ENCODE results near the gene NFKBIB. TPM values are rescaled to one million over a fixed set of nuclear protein-coding genes. Genes with fewer than 3 reads are reported as not detected.

The NFKBIB gene
- total RNA-seq, 4 donors from 2014 or later = 6.2 to 53.9 (median 29.4) TPM

GRCh38 chr19:38915329-38916321 is 15.9 kb downstream of the NFKBIB start:
- Histone ChIP-seq H3K27me3 (peaks cover 17% of the 10 kb centered on the region), H3K27ac (no peak overlapping the region), H3K36me3 (no peaks in the 10 kb centered on the region), H3K4me1 (no peaks in the 10 kb centered on the region), H3K9me3 (no peaks in the 10 kb centered on the region), H3K4me3 (no peak overlapping the region)
- TF ChIP-seq CTCF (IDR thresholded peaks at IDR 0.05) (no peak), EP300 (IDR thresholded peaks at IDR 0.05; ENCODE audit: low read depth) (no peak), POLR2AphosphoS5 (IDR thresholded peaks at IDR 0.05) (no peak), POLR2A (IDR thresholded peaks at IDR 0.05) (no peak)
- 93 to 94% methylated on average over 4 to 41 of the region's 44 CpGs for WGBS, 2 donors (ENCODE audit: low coverage in 1 of 2)
- no peak for DNase-seq
- in situ Hi-C loops (cut with MboI; ENCODE audit: low pct_ligation_motif_present in 1 of 4, low pct_unique_long_range_greater_than_20kb in 1 of 4, low sequenced_read_pairs in 3 of 4) (no loop called here), intact Hi-C loops (cut with DNase I; ENCODE audit: low total_unique reads) (no loop called here)

DNA sequence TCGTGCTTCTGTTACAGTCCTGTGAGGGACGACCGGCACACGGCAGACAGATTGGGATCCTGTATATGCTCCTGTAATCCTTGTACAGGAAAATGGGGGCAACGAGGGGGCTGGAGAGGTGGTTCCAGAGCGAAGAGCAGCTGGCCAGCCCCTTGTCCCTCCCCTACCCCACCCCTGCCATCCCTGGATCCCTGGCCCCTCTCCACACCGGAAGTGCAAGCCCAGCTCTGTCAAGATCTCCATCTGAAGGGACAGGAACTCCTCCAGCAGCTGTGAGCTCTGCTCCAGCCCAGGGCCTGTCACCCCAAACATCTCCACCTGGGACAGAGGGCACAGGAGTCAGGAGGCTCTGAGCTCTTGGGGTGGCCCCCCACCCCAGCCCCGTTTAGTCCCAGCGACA is 17.7 kb downstream of the NFKBIB start:
- intact Hi-C loops (cut with DNase I; ENCODE audit: low total_unique reads) = no loop called here
- H3K4me1 ChIP-seq = no peaks in the 10 kb centered on the region
- H3K4me3 ChIP-seq = no peak overlapping the region
- no peaks in the 10 kb centered on the region for H3K27me3 ChIP-seq
- TF ChIP-seq POLR2AphosphoS5 (IDR thresholded peaks at IDR 0.05) = no peak
- TF ChIP-seq EP300 (IDR thresholded peaks at IDR 0.05; ENCODE audit: low read depth) = no peak
- no peak for TF ChIP-seq POLR2A (IDR thresholded peaks at IDR 0.05)
- no peak for TF ChIP-seq CTCF (IDR thresholded peaks at IDR 0.05)
- DNase-seq = no peak
- H3K36me3 ChIP-seq = no peaks in the 10 kb centered on the region
- 85 to 100% methylated on average over 3 to 9 of the region's 9 CpGs for WGBS, 2 donors (ENCODE audit: low coverage in 1 of 2)
- no peak overlapping the region for H3K27ac ChIP-seq
- in situ Hi-C loops (cut with MboI; ENCODE audit: low pct_ligation_motif_present in 1 of 4, low pct_unique_long_range_greater_than_20kb in 1 of 4, low sequenced_read_pairs in 3 of 4) = no loop called here
- no peaks in the 10 kb centered on the region for H3K9me3 ChIP-seq

- no peaks in the 10 kb centered on the region for H3K27me3 ChIP-seq
- 40 to 66% methylated on average over 1 to 13 of the region's 13 CpGs for WGBS, 2 donors (ENCODE audit: low coverage in 1 of 2)
- H3K9me3 ChIP-seq = no peaks in the 10 kb centered on the region
- in situ Hi-C loops (cut with MboI; ENCODE audit: low pct_ligation_motif_present in 1 of 4, low pct_unique_long_range_greater_than_20kb in 1 of 4, low sequenced_read_pairs in 3 of 4) (no loop called here), intact Hi-C loops (cut with DNase I; ENCODE audit: low total_unique reads) (no loop called here)
- H3K4me1 ChIP-seq = no peaks in the 10 kb centered on the region
- no peak overlapping the region for H3K27ac ChIP-seq
- no peak for TF ChIP-seq CTCF (IDR thresholded peaks at IDR 0.05)
- no peak for TF ChIP-seq POLR2A (IDR thresholded peaks at IDR 0.05)
- TF ChIP-seq POLR2AphosphoS5 (IDR thresholded peaks at IDR 0.05) = no peak
- TF ChIP-seq EP300 (IDR thresholded peaks at IDR 0.05; ENCODE audit: low read depth) = no peak
- DNase-seq = no peak
- H3K36me3 ChIP-seq = no peaks in the 10 kb centered on the region
- H3K4me3 ChIP-seq = no peak overlapping the region
These were observed 18.2 kb downstream of the NFKBIB start for GRCh38 chr19:38917921-38918491.

DNA sequence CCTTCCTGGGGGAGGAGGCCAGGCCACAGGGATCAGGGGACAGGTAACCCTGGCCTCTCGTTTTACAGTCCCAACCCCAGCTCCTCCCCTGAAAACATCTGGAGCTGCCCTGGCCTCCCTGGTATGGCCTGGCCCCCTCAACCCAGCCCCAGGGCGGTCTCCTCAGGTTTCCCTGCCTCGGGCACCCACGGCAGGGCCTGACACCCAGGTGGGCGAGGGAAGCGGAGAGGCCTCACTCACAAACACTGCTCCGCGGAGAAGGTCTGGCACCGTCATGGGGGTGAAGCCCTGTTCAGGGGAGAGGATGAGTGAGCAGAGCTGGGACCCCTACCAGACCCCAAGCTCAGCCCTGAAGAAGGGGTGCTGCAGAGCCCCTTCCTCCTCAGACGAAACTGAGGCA is 18.8 kb downstream of the NFKBIB start:
- Histone ChIP-seq H3K4me3 (no peak overlapping the region), H3K27me3 (no peaks in the 10 kb centered on the region), H3K9me3 (no peaks in the 10 kb centered on the region), H3K27ac (no peak overlapping the region), H3K4me1 (no peaks in the 10 kb centered on the region), H3K36me3 (no peaks in the 10 kb centered on the region)
- WGBS, 2 donors (ENCODE audit: low coverage in 1 of 2) = 88 to 100% methylated on average over 3 to 9 of the region's 10 CpGs
- intact Hi-C loops (cut with DNase I; ENCODE audit: low total_unique reads) = no loop called here
- TF ChIP-seq POLR2AphosphoS5 (IDR thresholded peaks at IDR 0.05) (no peak), CTCF (IDR thresholded peaks at IDR 0.05) (no peak), EP300 (IDR thresholded peaks at IDR 0.05; ENCODE audit: low read depth) (no peak), POLR2A (IDR thresholded peaks at IDR 0.05) (no peak)
- in situ Hi-C loops (cut with MboI; ENCODE audit: low pct_ligation_motif_present in 1 of 4, low pct_unique_long_range_greater_than_20kb in 1 of 4, low sequenced_read_pairs in 3 of 4) = no loop called here
- DNase-seq = no peak
